HepG2 (cell line): ENCODE results near the gene PLA2G4B. TPM values are rescaled to one million over a fixed set of nuclear protein-coding genes. Genes with fewer than 3 reads are reported as not detected.

Experiments used
- CBX5 ChIP-seq: sonication (generic); formaldehyde crosslinking; IDR thresholded peaks from 2 replicates; pipeline ENCODE4 v1.4.0; 2020; ENCODE audit warnings: missing genetic modification reagents, borderline replicate concordance
- KDM2A ChIP-seq: sonication (generic); formaldehyde crosslinking; IDR thresholded peaks from 2 replicates; pipeline ENCODE4 v1.4.0; 2020; ENCODE audit warnings: low read depth, missing genetic modification reagents, borderline replicate concordance
- MEIS1 ChIP-seq: sonication (generic); formaldehyde crosslinking; IDR thresholded peaks from 2 replicates; pipeline ENCODE4 v1.9.0; 2021; ENCODE audit warnings: mild to moderate bottlenecking, missing genetic modification reagents, moderate library complexity, borderline replicate concordance
- TBL1XR1 ChIP-seq: fragments of 150-350 bp; IDR thresholded peaks from 2 replicates; pipeline ENCODE4 v1.6.1; 2014; ENCODE audit warnings: borderline replicate concordance, low read length; ENCODE audit not compliant: partially characterized antibody
- TCF12 ChIP-seq, 2 experiments: fragments of 450-650 bp in 1 of 2; sonication (generic) in 1 of 2; formaldehyde crosslinking in 1 of 2; IDR thresholded peaks; 2 replicates each; pipeline versions ENCODE4 v1.6.1 to v1.8.0; 2017 to 2022; ENCODE audit warnings: antibody characterized with exemption in 1 of 2, mild to moderate bottlenecking in 1 of 2, missing genetic modification reagents in 1 of 2, moderate library complexity in 1 of 2
- TSC22D2 ChIP-seq: sonication (generic); formaldehyde crosslinking; IDR thresholded peaks from 2 replicates; pipeline ENCODE4 v1.5.1; 2020; ENCODE audit warnings: missing genetic modification reagents, mild to moderate bottlenecking, borderline replicate concordance
- ZNF10 ChIP-seq: sonication (generic); formaldehyde crosslinking; IDR thresholded peaks from 2 replicates; pipeline ENCODE4 v1.4.0; 2020; ENCODE audit warnings: mild to moderate bottlenecking, low read depth, missing genetic modification reagents, borderline replicate concordance
- ZNF33A ChIP-seq: sonication (generic); formaldehyde crosslinking; IDR thresholded peaks from 2 replicates; pipeline ENCODE4 v1.5.1; 2020; ENCODE audit warnings: missing genetic modification reagents, mild to moderate bottlenecking, moderate library complexity, borderline replicate concordance
- polyA plus RNA-seq, 8 experiments: library from polyadenylated mRNA; depleted of rRNA in 3 of 8; stranded (reverse) in 7 of 8; unstranded in 1 of 8; fragments of >200 nt; fragmentation: Illumina TruSeq in 4 of 8; extraction: Trizol in 4 of 8; gene quantifications; 2 replicates each; pipeline versions ENCODE4 v1.2.1 to v1.2.3, GENCODE V29; 2011 to 2016; ENCODE audit warnings: low read depth in 4 of 8, missing spikeins in 1 of 8, mixed read lengths in 1 of 8; ENCODE audit not compliant: insufficient read depth in 1 of 8
- total RNA-seq, 5 experiments: library from RNA; depleted of rRNA; stranded (reverse); fragments of >200 nt; fragmentation: Illumina TruSeq; extraction: Trizol; gene quantifications; 2 replicates each; pipeline ENCODE4 v1.2.3, GENCODE V29; 2016; ENCODE audit warnings: low read depth in 1 of 5
- TF ChIP-seq, protein P1 (sequence below): sonication (generic); formaldehyde crosslinking; IDR thresholded peaks from 2 replicates; pipeline ENCODE4 v1.5.0; 2020; ENCODE audit warnings: missing genetic modification reagents, mild to moderate bottlenecking, borderline replicate concordance
- TF ChIP-seq, protein P2 (sequence below): sonication (generic); formaldehyde crosslinking; IDR thresholded peaks from 2 replicates; pipeline ENCODE4 v1.5.0; 2020; ENCODE audit warnings: mild to moderate bottlenecking, missing genetic modification reagents

PLA2G4B gene
- total and polyA plus RNA-seq, 2 of the 13 experiments (the other 11 are each of a cell fraction or from before 2014, with no cell fraction given) = 5.1 to 8.0 TPM

- TF ChIP-seq, protein P1, sequence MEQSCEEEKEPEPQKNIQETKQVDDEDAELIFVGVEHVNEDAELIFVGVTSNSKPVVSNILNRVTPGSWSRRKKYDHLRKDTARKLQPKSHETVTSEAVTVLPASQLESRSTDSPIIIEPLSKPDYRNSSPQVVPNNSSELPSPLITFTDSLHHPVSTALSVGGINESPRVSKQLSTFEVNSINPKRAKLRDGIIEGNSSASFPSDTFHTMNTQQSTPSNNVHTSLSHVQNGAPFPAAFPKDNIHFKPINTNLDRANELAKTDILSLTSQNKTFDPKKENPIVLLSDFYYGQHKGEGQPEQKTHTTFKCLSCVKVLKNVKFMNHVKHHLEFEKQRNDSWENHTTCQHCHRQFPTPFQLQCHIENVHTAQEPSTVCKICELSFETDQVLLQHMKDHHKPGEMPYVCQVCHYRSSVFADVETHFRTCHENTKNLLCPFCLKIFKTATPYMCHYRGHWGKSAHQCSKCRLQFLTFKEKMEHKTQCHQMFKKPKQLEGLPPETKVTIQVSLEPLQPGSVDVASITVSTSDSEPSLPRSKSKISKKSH (CRISPR knock-in tag) = no peak
- TF ChIP-seq MEIS1 (CRISPR knock-in tag) = no peak
- no peak for TF ChIP-seq TCF12 (IDR thresholded peaks at IDR 0.05)
- no peak for TF ChIP-seq TCF12 (CRISPR knock-in tag; IDR thresholded peaks at IDR 0.05)
- no peak for TF ChIP-seq ZNF33A (CRISPR knock-in tag)
- TF ChIP-seq KDM2A (CRISPR knock-in tag) = no peak
- TF ChIP-seq CBX5 (CRISPR knock-in tag) = no peak
- TF ChIP-seq, protein P2, sequence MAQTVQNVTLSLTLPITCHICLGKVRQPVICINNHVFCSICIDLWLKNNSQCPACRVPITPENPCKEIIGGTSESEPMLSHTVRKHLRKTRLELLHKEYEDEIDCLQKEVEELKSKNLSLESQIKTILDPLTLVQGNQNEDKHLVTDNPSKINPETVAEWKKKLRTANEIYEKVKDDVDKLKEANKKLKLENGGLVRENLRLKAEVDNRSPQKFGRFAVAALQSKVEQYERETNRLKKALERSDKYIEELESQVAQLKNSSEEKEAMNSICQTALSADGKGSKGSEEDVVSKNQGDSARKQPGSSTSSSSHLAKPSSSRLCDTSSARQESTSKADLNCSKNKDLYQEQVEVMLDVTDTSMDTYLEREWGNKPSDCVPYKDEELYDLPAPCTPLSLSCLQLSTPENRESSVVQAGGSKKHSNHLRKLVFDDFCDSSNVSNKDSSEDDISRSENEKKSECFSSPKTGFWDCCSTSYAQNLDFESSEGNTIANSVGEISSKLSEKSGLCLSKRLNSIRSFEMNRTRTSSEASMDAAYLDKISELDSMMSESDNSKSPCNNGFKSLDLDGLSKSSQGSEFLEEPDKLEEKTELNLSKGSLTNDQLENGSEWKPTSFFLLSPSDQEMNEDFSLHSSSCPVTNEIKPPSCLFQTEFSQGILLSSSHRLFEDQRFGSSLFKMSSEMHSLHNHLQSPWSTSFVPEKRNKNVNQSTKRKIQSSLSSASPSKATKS (CRISPR knock-in tag) = no peak
- no peak for TF ChIP-seq TSC22D2 (CRISPR knock-in tag)
- no peak for TF ChIP-seq ZNF10 (CRISPR knock-in tag)
- no peak for TF ChIP-seq TBL1XR1
These were observed 16.8 kb downstream of the PLA2G4B start (continued) for GRCh38 chr15:41855261-41855961.
